Measurements from ENCODE around the gene GDI1. TPM values are rescaled to one million over a fixed set of nuclear protein-coding genes. Genes with fewer than 3 reads are reported as not detected.

Gene GDI1
- polyA plus RNA-seq, 1 of the 3 experiments (the other 2 are of a cell fraction) = 408 TPM

DNA sequence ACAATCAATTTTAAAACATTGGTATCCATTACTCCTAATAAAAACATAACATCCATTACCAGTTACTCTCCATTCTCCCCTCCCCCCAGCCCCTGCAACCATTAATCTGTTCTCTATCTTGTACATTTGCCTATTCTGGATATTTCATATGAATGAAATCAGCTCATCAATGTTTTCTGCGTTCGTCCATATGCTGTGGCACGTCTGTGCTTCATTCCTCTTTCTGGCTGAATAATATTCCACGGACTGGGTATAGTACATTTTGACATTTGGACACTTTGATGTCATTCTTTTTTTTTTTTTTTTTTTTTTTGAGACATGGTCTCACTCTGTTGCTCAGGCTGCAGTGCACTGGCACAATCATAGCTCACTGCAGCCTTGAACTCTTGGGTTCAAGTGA is 33.1 kb upstream of the GDI1 start:
- ChIA-PET POLR2A (no interaction called here), CTCF (no interaction called here)

DNA sequence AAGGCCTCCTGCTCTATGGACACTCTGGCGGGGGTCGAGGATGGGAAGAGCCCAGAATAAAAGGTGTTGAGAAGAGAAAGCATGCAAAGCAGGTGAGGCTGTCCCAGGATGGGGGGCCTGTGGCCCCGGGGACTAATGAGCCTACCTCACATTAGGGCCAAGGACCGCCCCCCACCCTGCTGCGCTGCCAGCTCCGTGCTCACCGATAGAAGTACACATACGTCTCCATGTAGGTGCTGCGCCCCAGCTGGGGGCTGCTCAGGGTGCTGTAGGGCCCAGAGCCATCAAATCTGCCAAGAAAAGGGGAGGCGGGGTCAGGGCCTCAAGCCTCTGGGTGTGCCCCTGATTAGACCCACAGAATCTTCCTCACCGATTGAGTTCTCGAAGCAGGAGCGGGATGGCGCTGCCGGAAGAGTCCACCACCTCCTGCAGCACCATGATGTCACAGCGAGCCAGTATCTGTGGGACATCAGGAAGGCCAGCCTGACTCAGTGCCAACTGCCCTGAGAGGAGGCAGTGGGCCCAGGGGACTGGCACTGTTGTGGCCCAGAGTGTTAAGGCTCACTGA is 32.2 kb upstream of the GDI1 start:
- Histone ChIP-seq H3K4me3 (ENCODE audit: low read depth in 2 of 2, low read length in 1 of 2) (no peak overlapping the region), H3K27me3 (ENCODE audit: insufficient read depth) (no peaks in the 10 kb centered on the region), H2AFZ (ENCODE audit: low read depth) (no peak overlapping the region), H3K9ac (no peak overlapping the region), H3K4me2 (no peak overlapping the region), H3K9me3 (no peaks in the 10 kb centered on the region), H3K27ac (ENCODE audit: low read depth in 2 of 2, low read length in 1 of 2) (no peak overlapping the region), H3K9me2 (no peaks in the 10 kb centered on the region), H3K4me1 (ENCODE audit: control insufficient read depth in 1 of 2, insufficient read depth in 2 of 2, low read depth in 1 of 2, low read length in 1 of 2) (peaks cover 4 to 6% of the 10 kb centered on the region in 2 experiments; a peak in 1 of 4 replicates), H3K79me2 (ENCODE audit: insufficient read depth) (peaks cover 25% of the 10 kb centered on the region), H3F3A (replicated peaks; ENCODE audit: insufficient read depth) (peaks cover 29% of the 10 kb centered on the region), H3K36me3 (replicated peaks in 1 of 2; ENCODE audit: control insufficient read depth in 1 of 2, insufficient read depth in 2 of 2, low read length in 1 of 2) (peaks cover 7 to 11% of the 10 kb centered on the region in 2 experiments), H4K20me1 (ENCODE audit: insufficient read depth) (peaks cover 24% of the 10 kb centered on the region)
- ChIA-PET POLR2A (no interaction called here), CTCF (no interaction called here)
- TF ChIP-seq, protein P1, sequence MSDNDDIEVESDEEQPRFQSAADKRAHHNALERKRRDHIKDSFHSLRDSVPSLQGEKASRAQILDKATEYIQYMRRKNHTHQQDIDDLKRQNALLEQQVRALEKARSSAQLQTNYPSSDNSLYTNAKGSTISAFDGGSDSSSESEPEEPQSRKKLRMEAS (IDR thresholded peaks at IDR 0.05; ENCODE audit: low read depth) = no peak
- TF ChIP-seq NRF1 (IDR thresholded peaks at IDR 0.05; ENCODE audit: low read depth, low read length) = no peak
- no peak for DNase-seq
- WGBS (ENCODE audit: low lambda C conversion rate) = 62% methylated on average over 12 of the region's 16 CpGs

More for the DNA sequence above, 33.1 kb upstream of the GDI1 start:
- Histone ChIP-seq H2AFZ (ENCODE audit: low read depth) (no peak overlapping the region), H3K9me2 (no peaks in the 10 kb centered on the region), H3K27me3 (ENCODE audit: insufficient read depth) (no peaks in the 10 kb centered on the region), H3F3A (replicated peaks; ENCODE audit: insufficient read depth) (peaks cover 37% of the 10 kb centered on the region), H3K36me3 (replicated peaks in 1 of 2; ENCODE audit: control insufficient read depth in 1 of 2, insufficient read depth in 2 of 2, low read length in 1 of 2) (peaks cover 14 to 17% of the 10 kb centered on the region in 2 experiments), H3K9me3 (no peaks in the 10 kb centered on the region), H3K27ac (ENCODE audit: low read depth in 2 of 2, low read length in 1 of 2) (no peak overlapping the region), H3K4me1 (ENCODE audit: control insufficient read depth in 1 of 2, insufficient read depth in 2 of 2, low read depth in 1 of 2, low read length in 1 of 2) (peaks cover 0 to 6% of the 10 kb centered on the region in 2 experiments; a peak in 1 of 4 replicates), H3K9ac (no peak overlapping the region), H3K79me2 (ENCODE audit: insufficient read depth) (peaks cover 29% of the 10 kb centered on the region), H3K4me3 (ENCODE audit: low read depth in 2 of 2, low read length in 1 of 2) (no peak overlapping the region), H3K4me2 (no peak overlapping the region), H4K20me1 (ENCODE audit: insufficient read depth) (peaks cover 33% of the 10 kb centered on the region)
- no peak for TF ChIP-seq YY1 (IDR thresholded peaks at IDR 0.05; ENCODE audit: low read depth)
- TF ChIP-seq RAD21 (IDR thresholded peaks at IDR 0.05; ENCODE audit: low read length) = no peak
- no peak for TF ChIP-seq TCF12 (IDR thresholded peaks at IDR 0.05)
- no peak for TF ChIP-seq GABPA (IDR thresholded peaks at IDR 0.05; ENCODE audit: low read depth)
- TF ChIP-seq EP300 (IDR thresholded peaks at IDR 0.05; ENCODE audit: borderline replicate concordance in 1 of 2, low read depth in 1 of 2, low read length in 1 of 2) = no peak
- no peak for TF ChIP-seq RFX5 (IDR thresholded peaks at IDR 0.05; ENCODE audit: low read length)
- TF ChIP-seq, protein P2, sequence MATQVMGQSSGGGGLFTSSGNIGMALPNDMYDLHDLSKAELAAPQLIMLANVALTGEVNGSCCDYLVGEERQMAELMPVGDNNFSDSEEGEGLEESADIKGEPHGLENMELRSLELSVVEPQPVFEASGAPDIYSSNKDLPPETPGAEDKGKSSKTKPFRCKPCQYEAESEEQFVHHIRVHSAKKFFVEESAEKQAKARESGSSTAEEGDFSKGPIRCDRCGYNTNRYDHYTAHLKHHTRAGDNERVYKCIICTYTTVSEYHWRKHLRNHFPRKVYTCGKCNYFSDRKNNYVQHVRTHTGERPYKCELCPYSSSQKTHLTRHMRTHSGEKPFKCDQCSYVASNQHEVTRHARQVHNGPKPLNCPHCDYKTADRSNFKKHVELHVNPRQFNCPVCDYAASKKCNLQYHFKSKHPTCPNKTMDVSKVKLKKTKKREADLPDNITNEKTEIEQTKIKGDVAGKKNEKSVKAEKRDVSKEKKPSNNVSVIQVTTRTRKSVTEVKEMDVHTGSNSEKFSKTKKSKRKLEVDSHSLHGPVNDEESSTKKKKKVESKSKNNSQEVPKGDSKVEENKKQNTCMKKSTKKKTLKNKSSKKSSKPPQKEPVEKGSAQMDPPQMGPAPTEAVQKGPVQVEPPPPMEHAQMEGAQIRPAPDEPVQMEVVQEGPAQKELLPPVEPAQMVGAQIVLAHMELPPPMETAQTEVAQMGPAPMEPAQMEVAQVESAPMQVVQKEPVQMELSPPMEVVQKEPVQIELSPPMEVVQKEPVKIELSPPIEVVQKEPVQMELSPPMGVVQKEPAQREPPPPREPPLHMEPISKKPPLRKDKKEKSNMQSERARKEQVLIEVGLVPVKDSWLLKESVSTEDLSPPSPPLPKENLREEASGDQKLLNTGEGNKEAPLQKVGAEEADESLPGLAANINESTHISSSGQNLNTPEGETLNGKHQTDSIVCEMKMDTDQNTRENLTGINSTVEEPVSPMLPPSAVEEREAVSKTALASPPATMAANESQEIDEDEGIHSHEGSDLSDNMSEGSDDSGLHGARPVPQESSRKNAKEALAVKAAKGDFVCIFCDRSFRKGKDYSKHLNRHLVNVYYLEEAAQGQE (IDR thresholded peaks at IDR 0.05; ENCODE audit: low read depth, low read length) = no peak
- TF ChIP-seq IRF3 (IDR thresholded peaks at IDR 0.05; ENCODE audit: low read depth, low read length) = no peak
- WGBS (ENCODE audit: low lambda C conversion rate) = 47% methylated on average over 4 of the region's 4 CpGs
- DNase-seq = no peak
